Neural progenitor cell (in vitro differentiated cells): ENCODE results near the gene ATF2. TPM values are rescaled to one million over a fixed set of nuclear protein-coding genes. Genes with fewer than 3 reads are reported as not detected.

Experiments
- DNase-seq: peaks from one replicate; pipeline ENCODE4 v3.0.0-alpha.2; 2016; ENCODE audit warnings: low spot score
- H2AFZ ChIP-seq: fragments of 200-600 bp; sonication (generic); replicated peaks from 2 replicates; pipeline ENCODE4 v1.6.1; 2016; ENCODE audit warnings: antibody characterized with exemption
- H3F3A ChIP-seq: fragments of 200-600 bp; sonication (generic); 2 replicates; pipeline ENCODE4 v1.6.1; 2016; ENCODE audit warnings: antibody characterized with exemption, low read depth
- H3K27ac ChIP-seq: fragments of 200-600 bp; sonication (generic); 2 replicates; pipeline ENCODE4 v1.5.1; 2016; ENCODE audit warnings: mild to moderate bottlenecking
- H3K27me3 ChIP-seq: fragments of 200-600 bp; sonication (generic); 2 replicates; pipeline ENCODE4 v1.6.1; 2016; ENCODE audit warnings: mild to moderate bottlenecking, moderate library complexity
- H3K36me3 ChIP-seq: fragments of 200-600 bp; sonication (generic); 2 replicates; pipeline ENCODE4 v1.5.1; 2016
- H3K4me1 ChIP-seq: fragments of 200-600 bp; sonication (generic); 2 replicates; pipeline ENCODE4 v1.6.1; 2016; ENCODE audit warnings: mixed run types
- H3K4me2 ChIP-seq: fragments of 200-600 bp; sonication (generic); 2 replicates; pipeline ENCODE4 v1.6.1; 2016
- H3K4me3 ChIP-seq: fragments of 200-600 bp; sonication (generic); 2 replicates; pipeline ENCODE4 v1.5.1; 2016
- H3K79me2 ChIP-seq: fragments of 200-600 bp; sonication (generic); 2 replicates; pipeline ENCODE4 v1.6.1; 2016; ENCODE audit warnings: low read depth
- H3K9ac ChIP-seq: fragments of 200-600 bp; sonication (generic); 2 replicates; pipeline ENCODE4 v1.6.1; 2016
- H3K9me3 ChIP-seq: fragments of 200-600 bp; sonication (generic); 2 replicates; pipeline ENCODE4 v1.5.1; 2016; ENCODE audit warnings: low read depth
- H4K20me1 ChIP-seq: fragments of 200-600 bp; sonication (generic); 2 replicates; pipeline ENCODE4 v1.6.1; 2016; ENCODE audit warnings: low read depth
- H3K27ac Mint-ChIP-seq: 3 replicates; pipeline ENCODE4 v1.8.0; 2021; ENCODE audit warnings: mixed read lengths
- H3K27me3 Mint-ChIP-seq: 2 replicates; pipeline ENCODE4 v1.8.0; 2022; ENCODE audit warnings: low read depth, mild to moderate bottlenecking, inconsistent platforms, moderate library complexity, mixed read lengths; ENCODE audit not compliant: insufficient read depth
- H3K36me3 Mint-ChIP-seq: 3 replicates; pipeline ENCODE4 v1.8.0; 2021; ENCODE audit warnings: mixed read lengths
- H3K4me1 Mint-ChIP-seq: 3 replicates; pipeline ENCODE4 v1.8.0; 2021; ENCODE audit warnings: mixed read lengths
- H3K4me3 Mint-ChIP-seq: 3 replicates; pipeline ENCODE4 v1.8.0; 2021; ENCODE audit warnings: mild to moderate bottlenecking, moderate library complexity, mixed read lengths
- H3K9me3 Mint-ChIP-seq: 3 replicates; pipeline ENCODE4 v1.8.0; 2020; ENCODE audit warnings: mixed read lengths
- CTCF ChIP-seq: fragments of 200-600 bp; sonication (generic); IDR thresholded peaks from 2 replicates; pipeline ENCODE4 v1.5.1; 2017; ENCODE audit warnings: antibody characterized with exemption, mild to moderate bottlenecking
- EZH2 ChIP-seq: fragments of 200-600 bp; sonication (generic); IDR thresholded peaks from 2 replicates; pipeline ENCODE4 v1.6.1; 2017; ENCODE audit warnings: antibody characterized with exemption, mild to moderate bottlenecking, moderate library complexity
- EZH2phosphoT487 ChIP-seq: fragments of 200-600 bp; sonication (generic); IDR thresholded peaks from 2 replicates; pipeline ENCODE4 v1.6.1; 2017; ENCODE audit warnings: antibody characterized with exemption
- total RNA-seq: library from RNA; depleted of rRNA; stranded (reverse); fragments of >200 nt; gene quantifications from 2 replicates; pipeline ENCODE4 v1.2.3, GENCODE V29; 2015; ENCODE audit warnings: low replicate concordance

ATF2 gene
- total RNA-seq, 1 donor from 2014 or later = 133 TPM

DNA sequence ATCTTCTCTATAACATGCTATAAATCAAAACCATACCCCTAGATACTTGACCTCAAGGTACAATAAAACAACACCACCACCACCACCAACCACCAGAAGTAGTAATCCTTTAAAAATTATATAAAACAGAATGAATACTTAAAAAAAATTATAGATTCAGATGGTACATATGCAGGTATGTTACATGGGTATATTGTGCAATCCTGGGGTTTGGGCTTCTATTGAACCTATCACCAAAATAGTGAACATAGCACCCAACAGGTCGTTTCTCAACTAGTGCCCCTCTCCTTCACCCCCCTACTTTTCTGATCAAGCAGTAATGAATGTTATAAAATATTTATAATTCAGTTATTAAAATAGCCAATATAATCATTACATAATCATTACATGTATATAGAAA is 91.7 kb downstream of the ATF2 start:
- Mint-ChIP-seq H3K27ac (no peak overlapping the region), H3K4me1 (no peaks in the 10 kb centered on the region), H3K27me3 (no peaks in the 10 kb centered on the region), H3K36me3 (peaks cover 28% of the 10 kb centered on the region), H3K4me3 (no peak overlapping the region), H3K9me3 (no peaks in the 10 kb centered on the region)
- Histone ChIP-seq H3K9ac (no peak overlapping the region), H3K4me2 (no peak overlapping the region), H3K4me1 (no peaks in the 10 kb centered on the region), H3F3A (peaks cover 8% of the 10 kb centered on the region), H3K79me2 (no peaks in the 10 kb centered on the region), H3K9me3 (no peaks in the 10 kb centered on the region), H3K27ac (no peak overlapping the region), H3K36me3 (peaks cover 60% of the 10 kb centered on the region), H3K27me3 (no peaks in the 10 kb centered on the region), H4K20me1 (peaks cover 4% of the 10 kb centered on the region), H2AFZ (no peak overlapping the region), H3K4me3 (no peak overlapping the region)
- DNase-seq = no peak
- TF ChIP-seq EZH2 (no peak), CTCF (no peak), EZH2phosphoT487 (no peak)

DNA sequence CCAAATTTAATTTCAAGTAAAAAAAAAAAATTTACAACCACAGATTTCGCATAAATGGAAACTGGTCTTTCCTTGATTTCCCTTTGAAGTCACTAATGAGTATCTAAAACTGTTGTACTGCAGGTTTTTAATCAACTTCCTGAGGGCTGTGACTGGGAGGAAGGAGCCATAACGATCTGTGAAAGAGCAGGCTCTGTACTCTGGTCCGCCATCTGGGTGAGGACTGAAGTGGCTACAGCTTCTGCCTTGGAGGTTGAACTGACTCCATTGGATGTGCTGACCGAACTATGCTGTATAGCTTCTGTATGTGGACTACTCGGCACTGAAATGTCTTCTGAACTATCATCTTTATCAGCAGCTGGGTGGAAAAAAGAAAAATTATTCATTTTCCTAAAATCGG is 93.5 kb downstream of the ATF2 start:
- Mint-ChIP-seq H3K27me3 (no peaks in the 10 kb centered on the region), H3K9me3 (no peaks in the 10 kb centered on the region), H3K4me3 (no peak overlapping the region), H3K4me1 (no peaks in the 10 kb centered on the region), H3K36me3 (peaks cover 30% of the 10 kb centered on the region), H3K27ac (no peak overlapping the region)
- H2AFZ ChIP-seq = no peak overlapping the region
- no peaks in the 10 kb centered on the region for H3K4me1 ChIP-seq
- no peaks in the 10 kb centered on the region for H4K20me1 ChIP-seq
- H3K4me3 ChIP-seq = no peak overlapping the region
- H3K79me2 ChIP-seq = no peaks in the 10 kb centered on the region
- TF ChIP-seq EZH2 (no peak), CTCF (no peak), EZH2phosphoT487 (no peak)
- H3K9ac ChIP-seq = no peak overlapping the region
- H3K36me3 ChIP-seq = peaks cover 42% of the 10 kb centered on the region
- no peak for DNase-seq
- no peak overlapping the region for H3K4me2 ChIP-seq
- no peaks in the 10 kb centered on the region for H3K9me3 ChIP-seq
- H3K27me3 ChIP-seq = no peaks in the 10 kb centered on the region
- H3K27ac ChIP-seq = peak overlapping the region; percentile 16
- H3F3A ChIP-seq = peaks cover 13% of the 10 kb centered on the region

- Histone ChIP-seq H2AFZ (no peak overlapping the region), H3K4me1 (no peaks in the 10 kb centered on the region), H3K27me3 (no peaks in the 10 kb centered on the region), H3F3A (peaks cover 4% of the 10 kb centered on the region), H3K36me3 (peaks cover 9% of the 10 kb centered on the region), H3K79me2 (no peaks in the 10 kb centered on the region), H3K27ac (no peak overlapping the region), H4K20me1 (no peaks in the 10 kb centered on the region), H3K4me2 (no peak overlapping the region), H3K9me3 (no peaks in the 10 kb centered on the region), H3K9ac (no peak overlapping the region), H3K4me3 (no peak overlapping the region)
- Mint-ChIP-seq H3K27ac (no peak overlapping the region), H3K9me3 (no peaks in the 10 kb centered on the region), H3K36me3 (peaks cover 52% of the 10 kb centered on the region), H3K27me3 (no peaks in the 10 kb centered on the region), H3K4me1 (no peaks in the 10 kb centered on the region), H3K4me3 (no peak overlapping the region)
- DNase-seq = no peak
- TF ChIP-seq CTCF (no peak), EZH2phosphoT487 (no peak), EZH2 (no peak)
Measured at GRCh38 chr2:175068534-175068933, 99.5 kb downstream of the ATF2 start.
